Measurements from ENCODE around the gene ANXA5. TPM values are rescaled to one million over a fixed set of nuclear protein-coding genes. Genes with fewer than 3 reads are reported as not detected.

Gene ANXA5
- total RNA-seq, 1 donor from 2014 or later: 682 TPM

GRCh38 chr4:121717680-121718237 lies 21.0 kb upstream of the ANXA5 start:
- Mint-ChIP-seq H3K4me3 (ENCODE audit: unreplicated experiment) (no peak overlapping the region), H3K36me3 (ENCODE audit: low read depth, unreplicated experiment) (no peaks in the 10 kb centered on the region), H3K27me3 (ENCODE audit: low read depth, unreplicated experiment) (no peaks in the 10 kb centered on the region), H3K9me3 (ENCODE audit: unreplicated experiment) (peaks cover 3% of the 10 kb centered on the region), H3K27ac (ENCODE audit: unreplicated experiment) (no peak overlapping the region), H3K4me1 (ENCODE audit: low read depth, unreplicated experiment) (peaks cover 11% of the 10 kb centered on the region)
- Histone ChIP-seq H3K4me2 (ENCODE audit: low read length) (no peak overlapping the region), H3K79me2 (ENCODE audit: insufficient read depth, low read length) (no peaks in the 10 kb centered on the region), H3K27ac (ENCODE audit: low read depth, low read length) (no peak overlapping the region), H3K4me3 (ENCODE audit: insufficient read depth, low read depth, low read length) (no peak overlapping the region), H4K20me1 (ENCODE audit: insufficient read depth, low read length) (no peaks in the 10 kb centered on the region), H3K9me3 (ENCODE audit: insufficient read depth, low read depth, low read length) (no peaks in the 10 kb centered on the region), H3K27me3 (ENCODE audit: insufficient read depth, low read length) (no peaks in the 10 kb centered on the region), H3K36me3 (ENCODE audit: insufficient read depth, low read length) (no peaks in the 10 kb centered on the region), H3K4me1 (ENCODE audit: insufficient read depth, low read length) (no peaks in the 10 kb centered on the region), H2AFZ (ENCODE audit: low read depth, low read length) (no peak overlapping the region), H3K9ac (ENCODE audit: low read length) (no peak overlapping the region)
- FAIRE-seq (no peak), DNase-seq (ENCODE audit: low read depth) (no peak)
- TF ChIP-seq EZH2 (IDR thresholded peaks at IDR 0.05; ENCODE audit: insufficient read depth, low read length) (no peak), CTCF (IDR thresholded peaks at IDR 0.05; ENCODE audit: insufficient read depth, low read depth, low read length) (no peak)

GRCh38 chr4:121714548-121714947 lies 17.8 kb upstream of the ANXA5 start:
- FAIRE-seq (no peak), DNase-seq (ENCODE audit: low read depth) (no peak)
- TF ChIP-seq EZH2 (IDR thresholded peaks at IDR 0.05; ENCODE audit: insufficient read depth, low read length) (no peak), CTCF (IDR thresholded peaks at IDR 0.05; ENCODE audit: insufficient read depth, low read depth, low read length) (no peak)
- Mint-ChIP-seq H3K27me3 (ENCODE audit: low read depth, unreplicated experiment) (no peaks in the 10 kb centered on the region), H3K36me3 (ENCODE audit: low read depth, unreplicated experiment) (no peaks in the 10 kb centered on the region), H3K4me1 (ENCODE audit: low read depth, unreplicated experiment) (peaks cover 24% of the 10 kb centered on the region), H3K27ac (ENCODE audit: unreplicated experiment) (no peak overlapping the region), H3K4me3 (ENCODE audit: unreplicated experiment) (no peak overlapping the region), H3K9me3 (ENCODE audit: unreplicated experiment) (peaks cover 3% of the 10 kb centered on the region)
- no peak overlapping the region for H3K4me3 ChIP-seq (ENCODE audit: insufficient read depth, low read depth, low read length)
- H3K9ac ChIP-seq (ENCODE audit: low read length): no peak overlapping the region
- no peak overlapping the region for H3K4me2 ChIP-seq (ENCODE audit: low read length)
- no peaks in the 10 kb centered on the region for H3K27me3 ChIP-seq (ENCODE audit: insufficient read depth, low read length)
- H3K36me3 ChIP-seq (ENCODE audit: insufficient read depth, low read length): no peaks in the 10 kb centered on the region
- H2AFZ ChIP-seq (ENCODE audit: low read depth, low read length): no peak overlapping the region
- no peaks in the 10 kb centered on the region for H3K79me2 ChIP-seq (ENCODE audit: insufficient read depth, low read length)
- peaks cover 19% of the 10 kb centered on the region for H3K4me1 ChIP-seq (ENCODE audit: insufficient read depth, low read length)
- no peak overlapping the region for H3K27ac ChIP-seq (ENCODE audit: low read depth, low read length)
- H4K20me1 ChIP-seq (ENCODE audit: insufficient read depth, low read length): no peaks in the 10 kb centered on the region
- H3K9me3 ChIP-seq (ENCODE audit: insufficient read depth, low read depth, low read length): no peaks in the 10 kb centered on the region

- Histone ChIP-seq H3K27me3 (ENCODE audit: insufficient read depth, low read length) (no peaks in the 10 kb centered on the region), H3K79me2 (ENCODE audit: insufficient read depth, low read length) (no peaks in the 10 kb centered on the region), H3K9me3 (ENCODE audit: insufficient read depth, low read depth, low read length) (no peaks in the 10 kb centered on the region), H3K27ac (ENCODE audit: low read depth, low read length) (no peak overlapping the region), H3K4me2 (ENCODE audit: low read length) (no peak overlapping the region), H3K4me1 (ENCODE audit: insufficient read depth, low read length) (peaks cover 19% of the 10 kb centered on the region), H2AFZ (ENCODE audit: low read depth, low read length) (no peak overlapping the region), H4K20me1 (ENCODE audit: insufficient read depth, low read length) (no peaks in the 10 kb centered on the region), H3K36me3 (ENCODE audit: insufficient read depth, low read length) (no peaks in the 10 kb centered on the region), H3K4me3 (ENCODE audit: insufficient read depth, low read depth, low read length) (no peak overlapping the region), H3K9ac (ENCODE audit: low read length) (no peak overlapping the region)
- Mint-ChIP-seq H3K9me3 (ENCODE audit: unreplicated experiment) (peaks cover 3% of the 10 kb centered on the region), H3K4me1 (ENCODE audit: low read depth, unreplicated experiment) (peaks cover 32% of the 10 kb centered on the region), H3K4me3 (ENCODE audit: unreplicated experiment) (no peak overlapping the region), H3K27ac (ENCODE audit: unreplicated experiment) (peak overlapping the region; percentile 43), H3K27me3 (ENCODE audit: low read depth, unreplicated experiment) (no peaks in the 10 kb centered on the region), H3K36me3 (ENCODE audit: low read depth, unreplicated experiment) (no peaks in the 10 kb centered on the region)
- DNase-seq (ENCODE audit: low read depth) (no peak), FAIRE-seq (no peak)
- TF ChIP-seq EZH2 (IDR thresholded peaks at IDR 0.05; ENCODE audit: insufficient read depth, low read length) (no peak), CTCF (IDR thresholded peaks at IDR 0.05; ENCODE audit: insufficient read depth, low read depth, low read length) (no peak)
Observed at GRCh38 chr4:121712783-121713182, 16.0 kb upstream of the ANXA5 start.
